HG02759 (cell line): ENCODE results near the gene HIP1.
"Not testable (repeated sequence)": the region's sequence is repeated elsewhere in the genome, so short reads cannot be mapped to it uniquely, and the experiment has no call there.

ENCODE experiments used
- ATAC-seq: cut with Tn5 transposase; IDR thresholded peaks from one replicate; pipeline ENCODE4 v1.9.1; 2021; ENCODE audit warnings: mild to moderate bottlenecking, moderate library complexity; ENCODE audit not compliant: unreplicated experiment

Gene HIP1

GRCh38 chr7:75717746-75718145, 21.0 kb downstream of the HIP1 start:
- ATAC-seq: not testable (repeated sequence)

GRCh38 chr7:75716992-75717626, 21.6 kb downstream of the HIP1 start:
- ATAC-seq: no peak

GRCh38 chr7:75715864-75716263, 22.9 kb downstream of the HIP1 start:
- ATAC-seq: no peak

- no peak for ATAC-seq
Observed at GRCh38 chr7:75712517-75713361, 26.0 kb downstream of the HIP1 start.

GRCh38 chr7:75711656-75712514, 26.9 kb downstream of the HIP1 start:
- no peak for ATAC-seq

GRCh38 chr7:75711076-75711475, 27.7 kb downstream of the HIP1 start:
- no peak for ATAC-seq

GRCh38 chr7:75704928-75705327, 33.8 kb downstream of the HIP1 start:
- ATAC-seq: no peak

- ATAC-seq: no peak
Observed at GRCh38 chr7:75702515-75702914, 36.2 kb downstream of the HIP1 start.

GRCh38 chr7:75699993-75700392, 38.7 kb downstream of the HIP1 start:
- ATAC-seq: no peak

- no peak for ATAC-seq
Observed at GRCh38 chr7:75698358-75698757, 40.4 kb downstream of the HIP1 start.

GRCh38 chr7:75696263-75697037, 42.3 kb downstream of the HIP1 start:
- no peak for ATAC-seq

- no peak for ATAC-seq
Observed at GRCh38 chr7:75694638-75695399, 43.9 kb downstream of the HIP1 start.

- not testable (repeated sequence) for ATAC-seq
Observed at GRCh38 chr7:75693668-75694067, 45.1 kb downstream of the HIP1 start.

- no peak for ATAC-seq
Observed at GRCh38 chr7:75691793-75692543, 46.8 kb downstream of the HIP1 start.

GRCh38 chr7:75690121-75690523, 48.6 kb downstream of the HIP1 start:
- ATAC-seq: no peak

- no peak for ATAC-seq
Observed at GRCh38 chr7:75689246-75690099, 49.3 kb downstream of the HIP1 start.

GRCh38 chr7:75688200-75689136, 50.3 kb downstream of the HIP1 start:
- ATAC-seq: no peak
